GM19240 (cell line): ENCODE results near the gene HOXB1.

ENCODE experiments used
- DNase-seq: peaks from one replicate; pipeline ENCODE4 v3.0.0; 2011; ENCODE audit warnings: low spot score; ENCODE audit not compliant: insufficient read length

The HOXB1 gene

GRCh38 chr17:48567646-48568354, 37.0 kb upstream of the HOXB1 start:
- DNase-seq: no peak

- no peak for DNase-seq
Measured at GRCh38 chr17:48567209-48567608, 36.4 kb upstream of the HOXB1 start.

- no peak for DNase-seq
Measured at GRCh38 chr17:48566717-48567116, 35.9 kb upstream of the HOXB1 start.

GRCh38 chr17:48565925-48566710, 35.3 kb upstream of the HOXB1 start:
- DNase-seq: no peak

GRCh38 chr17:48565022-48565554, 34.3 kb upstream of the HOXB1 start:
- DNase-seq: no peak

- DNase-seq: no peak
Measured at GRCh38 chr17:48564188-48565021, 33.6 kb upstream of the HOXB1 start.

GRCh38 chr17:48563867-48564187, 33.0 kb upstream of the HOXB1 start:
- no peak for DNase-seq

- no peak for DNase-seq
Measured at GRCh38 chr17:48563385-48563838, 32.6 kb upstream of the HOXB1 start.

- DNase-seq: no peak
Measured at GRCh38 chr17:48562934-48563333, 32.1 kb upstream of the HOXB1 start.

- DNase-seq: no peak
Measured at GRCh38 chr17:48561884-48562810, 31.3 kb upstream of the HOXB1 start.

GRCh38 chr17:48559840-48560817, 29.3 kb upstream of the HOXB1 start:
- no peak for DNase-seq

GRCh38 chr17:48559122-48559839, 28.5 kb upstream of the HOXB1 start:
- no peak for DNase-seq

GRCh38 chr17:48558831-48559121, 28.0 kb upstream of the HOXB1 start:
- DNase-seq: no peak

GRCh38 chr17:48558057-48558830, 27.4 kb upstream of the HOXB1 start:
- no peak for DNase-seq

- DNase-seq: no peak
Measured at GRCh38 chr17:48556576-48557401, 26.0 kb upstream of the HOXB1 start.

- no peak for DNase-seq
Measured at GRCh38 chr17:48556229-48556575, 25.4 kb upstream of the HOXB1 start.
